Germinal center (tissue), 1 donor: ENCODE results near the gene TKTL2.
"Not testable (repeated sequence)": the region's sequence is repeated elsewhere in the genome, so short reads cannot be mapped to it uniquely, and the experiment has no call there.

Experiments used
- DNase-seq: peaks from one replicate; pipeline ENCODE4 v3.0.0; 2012; ENCODE audit warnings: mixed read lengths, low spot score

Gene TKTL2

DNA sequence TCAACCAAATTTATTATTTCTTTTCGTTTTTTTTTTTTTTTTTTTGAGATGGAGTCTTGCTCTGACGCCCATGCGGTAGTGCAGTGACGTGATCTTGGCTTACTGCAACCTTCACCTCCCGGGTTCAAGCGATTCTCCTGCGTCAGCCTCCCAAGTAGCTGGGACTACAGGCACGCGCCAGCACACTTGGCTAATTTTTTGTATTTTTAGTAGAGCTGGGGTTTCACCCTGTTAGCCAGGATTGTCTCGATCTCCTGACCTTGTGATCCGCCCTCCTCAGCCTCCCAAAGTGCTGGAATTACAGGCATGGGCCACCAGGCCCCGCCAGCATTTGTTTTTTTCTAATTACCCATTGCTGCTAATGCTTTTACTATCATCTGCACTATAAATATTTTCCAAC, 26.5 kb downstream of the TKTL2 start:
- DNase-seq, result not testable (repeated sequence)

- DNase-seq, result no peak
Observed at GRCh38 chr4:163440040-163440439, 33.5 kb downstream of the TKTL2 start.
